Epithelial cell of esophagus (primary cell): ENCODE data around the gene MORC1.
A peak's percentile ranks its signal among the peaks of the same experiment; 100 is the strongest.

Experiments used
- DNase-seq: peaks from one replicate; pipeline ENCODE4 v3.0.0; 2010; ENCODE audit warnings: low read depth
- H3K4me3 ChIP-seq: 2 replicates; pipeline ENCODE4 v1.5.1; 2011; ENCODE audit warnings: mild to moderate bottlenecking, low read length, control low read depth
- TF ChIP-seq, protein P1 (sequence below): IDR thresholded peaks from 2 replicates; pipeline ENCODE4 v1.5.1; 2011; ENCODE audit warnings: low read depth, mild to moderate bottlenecking, low read length, control low read depth, inconsistent platforms; ENCODE audit not compliant: insufficient read depth; ENCODE audit errors: missing control alignments

Gene MORC1, protein sequence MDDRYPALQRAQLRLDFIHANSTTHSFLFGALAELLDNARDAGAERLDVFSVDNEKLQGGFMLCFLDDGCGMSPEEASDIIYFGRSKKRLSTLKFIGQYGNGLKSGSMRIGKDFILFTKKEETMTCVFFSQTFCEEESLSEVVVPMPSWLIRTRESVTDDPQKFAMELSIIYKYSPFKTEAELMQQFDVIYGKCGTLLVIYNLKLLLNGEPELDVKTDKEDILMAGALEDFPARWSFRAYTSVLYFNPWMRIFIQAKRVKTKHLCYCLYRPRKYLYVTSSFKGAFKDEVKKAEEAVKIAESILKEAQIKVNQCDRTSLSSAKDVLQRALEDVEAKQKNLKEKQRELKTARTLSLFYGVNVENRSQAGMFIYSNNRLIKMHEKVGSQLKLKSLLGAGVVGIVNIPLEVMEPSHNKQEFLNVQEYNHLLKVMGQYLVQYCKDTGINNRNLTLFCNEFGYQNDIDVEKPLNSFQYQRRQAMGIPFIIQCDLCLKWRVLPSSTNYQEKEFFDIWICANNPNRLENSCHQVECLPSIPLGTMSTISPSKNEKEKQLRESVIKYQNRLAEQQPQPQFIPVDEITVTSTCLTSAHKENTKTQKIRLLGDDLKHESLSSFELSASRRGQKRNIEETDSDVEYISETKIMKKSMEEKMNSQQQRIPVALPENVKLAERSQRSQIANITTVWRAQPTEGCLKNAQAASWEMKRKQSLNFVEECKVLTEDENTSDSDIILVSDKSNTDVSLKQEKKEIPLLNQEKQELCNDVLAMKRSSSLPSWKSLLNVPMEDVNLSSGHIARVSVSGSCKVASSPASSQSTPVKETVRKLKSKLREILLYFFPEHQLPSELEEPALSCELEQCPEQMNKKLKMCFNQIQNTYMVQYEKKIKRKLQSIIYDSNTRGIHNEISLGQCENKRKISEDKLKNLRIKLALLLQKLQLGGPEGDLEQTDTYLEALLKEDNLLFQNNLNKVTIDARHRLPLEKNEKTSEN

GRCh38 chr3:109117939-109118338 is at the start of gene MORC1:
Gene MORC1 (minus strand): TSS chr3:109118134. CDS start chr3:109118059, 75 bp downstream.
- no peak within 1 kb of the TSS for H3K4me3 ChIP-seq
- DNase-seq: no peak
- TF ChIP-seq, protein P1, sequence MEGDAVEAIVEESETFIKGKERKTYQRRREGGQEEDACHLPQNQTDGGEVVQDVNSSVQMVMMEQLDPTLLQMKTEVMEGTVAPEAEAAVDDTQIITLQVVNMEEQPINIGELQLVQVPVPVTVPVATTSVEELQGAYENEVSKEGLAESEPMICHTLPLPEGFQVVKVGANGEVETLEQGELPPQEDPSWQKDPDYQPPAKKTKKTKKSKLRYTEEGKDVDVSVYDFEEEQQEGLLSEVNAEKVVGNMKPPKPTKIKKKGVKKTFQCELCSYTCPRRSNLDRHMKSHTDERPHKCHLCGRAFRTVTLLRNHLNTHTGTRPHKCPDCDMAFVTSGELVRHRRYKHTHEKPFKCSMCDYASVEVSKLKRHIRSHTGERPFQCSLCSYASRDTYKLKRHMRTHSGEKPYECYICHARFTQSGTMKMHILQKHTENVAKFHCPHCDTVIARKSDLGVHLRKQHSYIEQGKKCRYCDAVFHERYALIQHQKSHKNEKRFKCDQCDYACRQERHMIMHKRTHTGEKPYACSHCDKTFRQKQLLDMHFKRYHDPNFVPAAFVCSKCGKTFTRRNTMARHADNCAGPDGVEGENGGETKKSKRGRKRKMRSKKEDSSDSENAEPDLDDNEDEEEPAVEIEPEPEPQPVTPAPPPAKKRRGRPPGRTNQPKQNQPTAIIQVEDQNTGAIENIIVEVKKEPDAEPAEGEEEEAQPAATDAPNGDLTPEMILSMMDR: no peak

GRCh38 chr3:109165905-109166304 is 48.0 kb upstream of the MORC1 start:
- TF ChIP-seq, protein P1: no peak
- no peak overlapping the region for H3K4me3 ChIP-seq
- DNase-seq: no peak

DNA sequence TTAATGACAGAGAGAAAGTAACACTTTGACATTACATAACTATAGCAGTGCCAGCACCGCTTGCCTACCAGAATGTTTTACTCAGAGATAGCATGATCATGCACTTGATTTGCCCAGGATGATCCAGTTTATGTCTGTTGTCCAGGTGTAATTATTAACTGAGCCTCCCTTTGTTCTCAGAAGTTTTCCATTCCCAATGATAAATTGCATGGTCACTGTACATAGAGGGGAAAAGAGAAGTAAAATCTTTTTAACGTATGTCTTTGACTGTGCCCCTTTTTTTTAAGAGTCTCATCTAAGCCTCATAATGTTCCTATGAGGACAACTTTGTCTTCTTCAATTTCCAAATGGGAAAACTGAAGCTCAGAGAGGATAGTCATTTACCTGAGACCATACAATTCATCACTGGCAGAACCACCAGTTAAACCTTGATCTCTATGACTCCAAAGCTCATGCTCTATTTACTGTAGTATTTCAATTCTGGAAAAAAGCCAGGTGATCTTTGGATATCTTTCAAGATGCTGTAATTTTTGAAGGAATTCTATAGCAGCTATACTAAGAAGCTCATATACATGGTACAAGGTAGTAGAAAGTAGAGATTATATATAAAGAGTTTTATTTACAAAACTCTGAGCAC is 43.7 kb upstream of the MORC1 start:
- H3K4me3 ChIP-seq: no peak overlapping the region
- no peak for DNase-seq
- TF ChIP-seq, protein P1: no peak

DNA sequence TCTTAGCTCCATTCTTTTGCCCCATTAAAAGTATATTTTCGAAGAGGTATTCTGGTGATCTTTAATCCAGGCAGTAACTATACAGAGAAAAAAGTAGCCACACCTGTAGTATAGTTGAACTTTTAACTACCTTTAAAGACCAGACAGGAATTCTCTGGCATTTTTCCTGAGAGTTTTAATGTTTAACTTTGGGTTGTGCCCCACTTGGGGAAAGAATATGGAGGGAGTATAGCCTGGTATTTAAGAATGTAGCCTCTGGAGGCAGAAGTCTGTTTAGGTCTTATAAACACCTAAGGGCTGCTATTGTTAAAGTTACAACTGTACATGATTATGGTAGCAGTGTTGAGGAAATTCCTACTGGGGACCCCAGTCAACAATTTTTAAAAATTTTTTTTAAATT is 37.9 kb upstream of the MORC1 start:
- TF ChIP-seq, protein P1: no peak
- no peak for DNase-seq
- no peak overlapping the region for H3K4me3 ChIP-seq

- TF ChIP-seq, protein P1: no peak
- no peak overlapping the region for H3K4me3 ChIP-seq
- peak; percentile 7 for DNase-seq
Observed at GRCh38 chr3:109154979-109155378, 37.0 kb upstream of the MORC1 start.

DNA sequence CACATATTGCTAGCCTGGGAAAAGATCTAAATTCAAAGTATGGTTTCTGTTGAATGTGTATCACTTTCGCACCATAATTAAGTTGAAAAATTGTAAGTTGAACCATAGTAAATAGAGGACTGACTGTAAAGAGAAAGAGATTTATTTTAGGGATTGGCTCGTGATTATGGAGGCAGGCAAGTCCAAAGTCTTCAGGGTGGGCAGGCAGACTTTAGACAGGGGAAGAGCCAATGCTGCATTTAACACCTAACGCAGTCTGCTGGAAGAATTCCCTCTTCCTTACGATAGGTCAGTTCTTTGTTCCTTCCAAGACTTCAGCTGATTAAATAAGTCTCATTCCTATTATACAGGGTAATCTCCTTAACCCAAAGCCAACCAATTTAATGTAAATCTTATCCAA is 34.4 kb upstream of the MORC1 start:
- TF ChIP-seq, protein P1: no peak
- no peak for DNase-seq
- H3K4me3 ChIP-seq: no peak overlapping the region
